NCI-H345 (cell line): ENCODE measurements around the gene CNKSR2.

ENCODE experiments used
- DNase-seq: peaks from one replicate; lab custom pipeline; 2025; lab: John Stamatoyannopoulos, UW

Gene CNKSR2

DNA sequence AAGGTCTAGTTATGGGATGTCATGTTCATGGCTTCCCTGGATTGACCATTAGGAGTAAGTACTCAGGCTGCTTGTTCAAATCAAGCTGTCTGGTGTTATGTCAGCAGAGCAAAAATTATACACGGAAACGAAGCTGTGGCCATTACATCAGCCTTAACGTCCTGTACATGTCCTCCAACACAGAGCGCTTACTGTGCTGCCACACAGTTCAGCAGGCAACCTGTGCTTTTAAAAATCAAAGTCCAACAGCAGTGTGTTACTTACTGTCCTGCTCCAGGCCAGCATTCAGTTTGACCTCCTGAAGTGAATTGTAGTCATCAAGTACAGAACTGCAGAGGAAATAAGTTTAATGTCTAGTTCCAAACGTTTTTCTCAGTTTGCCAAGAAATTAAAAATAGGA, 237.9 kb downstream of the CNKSR2 start:
- no peak for DNase-seq

GRCh38 chrX:21616386-21616785, 242.2 kb downstream of the CNKSR2 start:
- no peak for DNase-seq

DNA sequence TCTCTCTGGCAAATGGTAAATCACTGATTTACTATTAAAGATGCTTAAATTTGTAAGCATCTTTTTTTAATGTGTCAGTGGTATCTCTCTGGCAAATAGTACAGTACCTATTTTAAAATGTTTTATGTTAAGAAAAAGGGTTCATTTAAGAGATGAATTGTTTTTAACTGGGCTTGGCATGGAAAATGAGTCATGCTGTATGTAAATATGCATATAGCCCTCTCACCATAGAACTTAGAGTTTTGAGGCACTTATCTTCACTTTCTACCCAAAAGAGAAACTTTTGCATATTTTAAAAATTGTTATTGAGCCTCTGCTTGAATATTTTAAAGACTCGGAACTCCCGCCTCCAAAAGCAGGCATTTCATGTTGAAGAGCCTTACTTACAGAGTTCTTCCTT, 246.0 kb downstream of the CNKSR2 start:
- DNase-seq, result no peak

GRCh38 chrX:21623778-21624501, 249.7 kb downstream of the CNKSR2 start:
- no peak for DNase-seq

GRCh38 chrX:21632027-21632426, 257.8 kb downstream of the CNKSR2 start:
- DNase-seq, result no peak

GRCh38 chrX:21638311-21638710, 264.1 kb downstream of the CNKSR2 start:
- no peak for DNase-seq

DNA sequence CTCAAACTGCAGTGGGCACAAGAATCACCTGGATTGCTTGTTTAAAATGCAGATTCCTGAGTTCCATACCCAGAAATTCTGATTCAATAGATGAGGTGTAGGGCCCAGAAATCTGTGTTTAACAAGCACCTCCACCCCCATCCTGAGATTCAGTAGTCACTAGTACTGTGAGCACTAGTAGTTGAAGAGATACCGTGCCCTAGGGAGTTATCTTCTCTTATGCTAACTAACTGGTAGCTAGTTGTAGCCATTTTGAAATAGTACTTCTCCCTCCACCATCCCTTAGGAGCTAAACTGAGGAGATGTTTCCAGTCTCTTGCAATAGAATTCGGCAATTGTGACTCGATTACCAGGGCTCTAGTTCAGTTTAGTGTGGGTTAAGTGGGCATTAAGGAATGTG, 265.6 kb downstream of the CNKSR2 start:
- DNase-seq, result no peak

- DNase-seq, result no peak
Measured at GRCh38 chrX:21645431-21645830, 271.2 kb downstream of the CNKSR2 start.

DNA sequence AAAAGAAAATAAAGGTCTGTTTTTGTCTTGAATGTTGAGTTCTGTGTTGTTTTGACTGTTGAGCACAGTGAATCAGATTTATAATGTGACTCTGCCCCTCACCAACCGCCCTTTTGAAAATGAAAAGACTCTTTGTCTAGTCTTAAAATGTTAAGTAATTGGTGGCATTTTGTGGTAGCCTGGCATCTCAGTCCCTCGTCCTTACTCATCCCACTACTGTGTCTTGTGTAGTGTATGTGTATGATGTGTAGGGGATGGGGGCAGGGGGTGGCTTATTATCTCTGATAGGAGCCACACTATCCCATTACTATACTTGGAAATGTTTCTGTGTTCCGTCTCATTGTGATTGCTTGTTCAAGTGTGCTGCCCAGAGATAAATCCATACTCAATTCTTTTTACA, 271.7 kb downstream of the CNKSR2 start:
- no peak for DNase-seq

- no peak for DNase-seq
Measured at GRCh38 chrX:21655901-21656586, 281.8 kb downstream of the CNKSR2 start.

DNA sequence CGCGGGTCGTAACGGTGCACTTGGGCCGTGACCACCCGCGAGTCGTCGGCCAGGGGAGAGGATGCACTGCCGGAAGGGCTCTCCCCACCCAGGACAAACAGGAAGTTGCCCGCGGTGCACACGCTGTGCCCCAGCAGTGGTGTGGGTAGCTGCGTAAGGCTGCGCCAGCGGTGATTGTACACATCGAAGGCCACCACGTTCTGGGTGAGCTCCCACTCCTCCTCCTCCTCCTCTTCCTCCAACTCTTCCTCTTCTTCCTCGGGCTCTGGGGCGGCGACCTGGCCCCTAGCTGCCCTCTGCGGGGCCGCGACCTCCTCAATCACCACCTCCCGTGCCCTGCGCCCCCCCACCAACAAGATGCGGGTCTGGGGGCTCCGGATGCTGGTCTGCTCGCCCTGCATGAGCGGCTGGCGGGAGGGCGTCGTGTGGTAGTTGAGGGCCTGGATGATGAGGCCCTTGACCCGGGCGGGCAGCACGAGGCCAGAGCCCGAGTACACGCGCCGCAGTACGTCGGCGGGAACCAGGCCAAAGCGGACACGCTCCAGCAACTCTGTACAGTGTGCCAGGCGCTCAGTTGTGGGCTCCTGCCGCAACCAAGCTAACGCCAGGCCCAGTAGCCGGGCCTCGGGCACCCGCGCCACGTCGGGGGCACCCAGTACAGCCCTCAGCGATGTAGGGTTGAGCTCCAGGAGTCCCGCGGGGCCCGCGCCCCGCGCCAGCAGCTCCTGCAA, 282.5 kb downstream of the CNKSR2 start:
- DNase-seq, result no peak

GRCh38 chrX:21657318-21658151, 283.3 kb downstream of the CNKSR2 start:
- DNase-seq, result no peak

GRCh38 chrX:21658152-21658737, 284.0 kb downstream of the CNKSR2 start, which contains the start of gene KLHL34:
Gene KLHL34 (minus strand): TSS chrX:21658330. CDS start chrX:21657788, 542 bp downstream.
- no peak for DNase-seq

- peak; percentile 5 for DNase-seq
Measured at GRCh38 chrX:21658746-21659145, 284.5 kb downstream of the CNKSR2 start.

GRCh38 chrX:21659320-21659719, 285.1 kb downstream of the CNKSR2 start:
- no peak for DNase-seq

DNA sequence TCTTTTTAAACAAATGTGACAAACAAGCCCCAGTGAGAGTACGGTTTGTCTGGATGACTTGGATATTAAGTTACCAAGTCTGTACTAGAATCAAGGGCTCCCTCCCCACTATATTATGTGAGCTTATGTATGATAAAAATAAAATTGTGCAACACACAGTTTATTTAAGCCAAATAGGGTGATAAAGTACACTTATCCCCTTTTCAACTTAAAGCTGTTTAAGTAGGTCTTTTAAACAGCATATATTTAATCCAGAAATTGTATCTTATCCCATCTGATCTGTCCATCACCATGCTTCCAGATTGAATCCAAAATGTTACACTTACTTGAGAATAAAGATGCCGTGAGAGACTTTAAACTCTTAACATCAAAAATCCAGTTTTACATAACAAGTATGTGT, 285.9 kb downstream of the CNKSR2 start:
- no peak for DNase-seq

- no peak for DNase-seq
Measured at GRCh38 chrX:21661316-21661715, 287.1 kb downstream of the CNKSR2 start.

- DNase-seq, result no peak
Measured at GRCh38 chrX:21662761-21663160, 288.5 kb downstream of the CNKSR2 start.

DNA sequence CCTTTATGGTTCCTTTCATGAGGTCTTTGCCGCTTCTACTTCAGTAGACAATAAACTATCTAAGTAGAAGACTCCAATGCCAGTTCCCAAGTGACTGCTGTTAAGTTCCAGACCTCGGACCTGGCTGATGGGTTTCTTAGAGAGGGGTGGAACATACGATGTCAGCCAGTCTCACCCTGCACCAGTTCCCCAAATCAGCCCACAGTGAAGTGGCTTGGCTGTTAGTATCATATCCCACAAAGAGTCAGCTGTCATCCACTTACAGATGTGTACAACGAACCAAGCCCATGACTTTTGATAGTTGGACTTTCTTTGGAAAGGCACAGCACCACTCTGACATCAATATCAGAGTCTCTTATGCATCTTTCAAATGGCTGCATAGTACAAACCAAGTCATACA, 292.0 kb downstream of the CNKSR2 start:
- no peak for DNase-seq

- no peak for DNase-seq
Measured at GRCh38 chrX:21666679-21667078, 292.5 kb downstream of the CNKSR2 start.

- no peak for DNase-seq
Measured at GRCh38 chrX:21674430-21675186, 300.4 kb downstream of the CNKSR2 start.
